Activated T-cell treated with anti-CD3 and anti-CD28 coated beads, Interleukin-2, amount 50 U/mL, for 48 hours (primary cell): ENCODE measurements around the gene ZNF236.
"Not testable (repeated sequence)": the region's sequence is repeated elsewhere in the genome, so short reads cannot be mapped to it uniquely, and the experiment has no call there.

ENCODE experiments used
- DNase-seq, 2 experiments: peaks; one replicate each; pipeline ENCODE4 v3.0.0-alpha.2; 2020

Gene ZNF236

GRCh38 chr18:76914314-76914713 is 92.0 kb downstream of the ZNF236 start:
- DNase-seq = no peak

DNA sequence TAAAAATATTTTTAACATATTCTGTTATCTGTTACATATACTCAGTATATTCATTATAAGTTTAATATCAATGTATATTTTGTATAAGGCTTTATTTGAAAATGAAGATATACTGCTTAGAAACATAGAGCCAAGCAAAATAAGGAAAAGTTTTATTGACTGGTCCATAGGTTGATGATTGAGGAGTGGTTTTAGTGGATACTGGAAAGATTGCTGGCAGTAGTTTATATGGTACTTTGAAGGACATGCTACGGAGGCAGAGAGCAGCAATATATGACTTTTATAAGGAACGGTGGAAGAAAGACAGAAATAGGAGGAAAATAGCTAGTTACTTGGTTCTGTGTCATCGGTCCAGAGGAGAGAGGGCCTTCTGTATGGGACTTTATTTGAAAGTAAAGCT is 92.4 kb downstream of the ZNF236 start:
- no peak for DNase-seq

- no peak for DNase-seq
Observed at GRCh38 chr18:76915456-76915855, 93.1 kb downstream of the ZNF236 start.

GRCh38 chr18:76920974-76921373 is 98.6 kb downstream of the ZNF236 start:
- no peak for DNase-seq

- peak; percentile 47 to 56 for DNase-seq
Observed at GRCh38 chr18:76922107-76922506, 99.8 kb downstream of the ZNF236 start.

DNA sequence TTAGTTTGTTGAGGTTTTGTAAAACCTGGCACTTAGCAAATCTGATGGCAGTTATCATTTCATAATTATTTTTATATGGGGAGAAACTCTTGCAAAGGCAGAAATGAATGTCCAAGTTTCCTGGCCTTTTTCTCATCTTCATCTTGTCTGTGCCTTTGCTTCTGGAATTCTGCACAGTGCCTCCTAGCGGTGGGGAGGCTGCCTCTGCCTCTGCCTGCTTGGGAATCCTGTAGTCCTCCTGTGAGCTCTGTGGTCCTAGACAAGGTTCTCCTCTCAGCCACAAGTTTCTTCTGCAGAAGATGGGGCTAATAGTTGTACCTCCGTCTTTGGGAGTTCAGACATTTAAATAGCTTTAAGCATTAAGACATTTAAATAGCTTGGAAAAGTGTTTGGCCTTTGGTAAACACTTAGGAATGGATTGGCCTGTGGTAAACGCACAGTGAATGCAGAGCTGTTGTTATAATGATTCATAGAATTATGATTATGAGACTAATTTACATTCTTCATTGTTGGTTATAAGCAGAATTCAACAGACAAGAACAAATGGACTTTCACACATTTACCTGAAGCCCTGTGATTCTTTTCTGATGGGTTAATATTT is 101.2 kb downstream of the ZNF236 start:
- no peak for DNase-seq

DNA sequence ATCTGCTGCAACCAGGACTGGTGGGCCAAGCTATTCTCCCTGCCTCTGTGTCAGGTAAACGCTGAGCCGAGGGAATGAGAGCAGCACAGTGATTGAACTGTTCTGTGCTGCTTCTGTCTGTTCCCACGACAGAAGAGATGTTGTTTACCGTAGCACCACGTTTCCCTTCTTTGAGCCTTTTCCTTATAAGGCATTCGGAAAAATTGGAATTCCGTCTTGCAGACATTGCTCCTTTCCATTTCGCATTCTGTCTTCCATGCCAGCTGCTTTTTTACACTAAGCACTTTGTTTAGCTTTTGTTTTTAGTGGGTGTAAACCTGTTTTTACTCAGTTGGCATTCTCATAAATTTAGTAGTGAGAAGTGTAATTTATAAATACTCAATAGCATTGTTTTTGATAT is 103.1 kb downstream of the ZNF236 start:
- DNase-seq = no peak

GRCh38 chr18:76927223-76927725 is 104.9 kb downstream of the ZNF236 start:
- no peak for DNase-seq

DNA sequence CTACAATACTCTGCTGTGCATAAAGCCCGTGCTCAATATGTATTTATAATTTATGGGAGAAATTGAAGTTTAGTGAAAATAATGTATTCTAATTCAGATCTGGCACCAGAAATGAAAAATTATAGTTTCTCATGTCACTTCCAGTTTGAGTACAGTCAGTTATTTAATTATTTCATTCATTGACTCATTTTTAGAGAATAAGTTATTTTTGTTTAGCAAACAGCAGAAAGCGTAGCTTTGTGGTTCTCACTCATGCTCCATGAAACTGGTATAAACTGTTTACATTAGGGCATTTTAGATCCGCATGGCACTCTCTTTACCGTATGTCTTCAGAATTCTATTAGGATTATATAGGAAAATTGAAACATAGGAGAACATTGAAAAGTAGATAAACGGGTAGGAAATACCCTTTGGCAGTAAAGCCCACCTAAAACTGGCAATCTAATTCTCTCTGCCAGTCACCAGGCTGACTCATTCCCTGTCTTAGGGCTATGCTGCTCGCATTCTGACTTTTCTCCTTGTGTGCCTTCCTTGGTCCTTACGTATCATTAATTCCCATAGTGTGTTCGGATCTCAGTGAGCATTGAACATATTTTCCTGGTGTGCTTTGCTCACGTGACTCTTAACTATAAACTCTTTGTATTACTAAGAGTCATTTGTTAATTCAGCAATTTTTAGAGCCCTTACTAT is 106.0 kb downstream of the ZNF236 start:
- no peak for DNase-seq

DNA sequence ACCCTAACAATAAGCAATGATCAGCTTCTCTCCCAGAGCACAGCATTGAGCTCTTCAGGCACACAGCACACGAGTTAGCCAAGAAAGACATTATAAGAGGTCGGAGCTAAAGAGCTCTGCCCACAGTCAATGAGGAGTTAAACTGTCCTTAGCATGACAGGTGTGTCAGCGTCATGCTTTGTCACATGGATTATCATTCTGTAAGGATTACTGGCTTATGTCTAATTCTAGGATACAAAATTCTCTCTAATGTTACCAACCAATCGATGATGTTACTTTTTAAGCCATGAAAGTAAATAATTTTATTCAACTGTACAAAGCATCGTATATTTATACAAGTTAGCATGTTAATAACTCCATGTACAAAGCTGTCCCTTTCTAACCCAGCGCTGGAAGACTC is 108.8 kb downstream of the ZNF236 start:
- no peak for DNase-seq

DNA sequence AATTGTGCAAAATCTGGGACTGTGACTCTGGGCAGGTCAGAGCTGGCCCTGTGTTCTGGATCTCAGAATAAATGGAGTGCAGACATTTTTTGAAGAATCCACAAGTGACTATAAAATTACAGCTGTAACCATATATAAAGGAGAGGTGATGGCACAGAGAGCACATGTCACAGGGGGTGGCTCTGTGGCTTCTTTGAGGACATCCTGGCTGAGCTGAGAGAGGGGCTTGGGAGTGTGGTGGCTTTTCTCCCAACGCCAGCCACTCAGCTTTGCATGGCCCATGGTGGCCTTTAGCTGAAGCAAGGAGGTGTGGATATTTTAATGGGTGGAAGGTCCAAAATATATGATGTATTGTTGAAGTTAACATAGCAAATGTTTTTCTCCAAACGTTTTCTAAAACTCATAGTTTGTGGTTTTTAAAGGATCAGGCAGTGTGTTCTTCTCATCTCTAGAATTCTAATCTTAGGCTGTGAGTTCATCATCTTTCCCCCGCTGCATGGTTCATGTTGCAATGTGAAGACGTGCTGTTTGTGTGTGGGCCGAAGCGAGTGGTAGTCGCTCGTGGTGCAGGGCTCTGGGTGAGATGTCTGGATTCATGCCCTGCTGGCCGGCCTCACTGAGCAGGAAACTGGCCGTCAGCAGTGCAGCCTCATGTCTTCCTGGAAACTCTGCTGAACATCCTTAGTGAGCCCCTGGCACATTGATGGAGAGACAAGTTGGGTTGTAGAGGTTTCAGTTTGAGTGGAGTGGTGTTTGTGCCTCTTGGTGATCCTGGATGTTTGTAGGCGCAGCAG is 109.9 kb downstream of the ZNF236 start:
- DNase-seq = no peak

DNA sequence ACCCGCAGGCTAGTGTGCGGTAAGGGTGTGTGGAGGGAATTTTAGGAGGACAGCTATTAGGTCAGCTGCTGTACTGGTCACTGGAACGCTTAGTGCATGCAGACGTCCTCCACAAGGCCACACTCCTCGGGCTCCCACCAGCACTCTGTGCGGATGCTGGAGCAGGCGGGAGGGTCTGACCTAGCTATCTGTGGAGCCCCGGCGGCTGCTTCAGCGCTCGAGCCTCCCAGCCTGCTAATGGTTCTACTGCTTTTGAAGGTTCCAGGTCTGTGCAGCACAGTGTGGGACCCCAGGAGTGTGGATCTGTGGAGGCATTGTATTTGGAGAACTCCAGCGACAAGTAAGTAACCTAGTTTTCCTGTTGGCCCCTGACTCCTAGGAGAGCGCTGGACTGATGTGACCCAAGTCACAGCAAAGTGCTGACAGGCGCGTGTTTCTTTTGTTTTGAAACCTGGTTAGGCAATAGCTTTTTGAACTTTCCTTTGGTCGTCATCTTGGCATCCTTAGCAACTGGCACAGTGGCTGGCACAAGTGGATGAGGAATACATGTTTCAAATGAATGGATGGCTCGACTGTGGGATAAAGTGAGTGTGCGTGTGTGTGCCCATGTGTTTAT is 113.5 kb downstream of the ZNF236 start:
- DNase-seq = no peak

DNA sequence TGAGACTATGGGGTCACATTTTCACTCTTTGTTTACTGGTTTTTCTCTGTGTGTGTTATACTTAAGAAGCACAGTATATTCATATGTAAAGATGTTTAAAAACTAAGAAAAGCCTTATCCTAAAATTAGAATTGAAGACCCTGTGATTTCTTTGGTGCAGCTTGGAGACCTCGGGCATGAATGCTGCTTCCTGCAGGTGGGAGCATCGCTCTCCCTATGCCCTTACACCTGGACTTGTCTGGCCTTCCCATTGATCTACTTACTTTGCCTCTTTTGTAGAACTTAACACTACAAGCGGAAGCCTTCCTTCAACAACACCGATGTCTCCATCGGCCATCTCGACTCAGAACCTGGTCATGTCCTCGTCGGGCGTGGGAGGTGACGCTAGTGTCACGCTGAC is 114.5 kb downstream of the ZNF236 start:
- DNase-seq = no peak

DNA sequence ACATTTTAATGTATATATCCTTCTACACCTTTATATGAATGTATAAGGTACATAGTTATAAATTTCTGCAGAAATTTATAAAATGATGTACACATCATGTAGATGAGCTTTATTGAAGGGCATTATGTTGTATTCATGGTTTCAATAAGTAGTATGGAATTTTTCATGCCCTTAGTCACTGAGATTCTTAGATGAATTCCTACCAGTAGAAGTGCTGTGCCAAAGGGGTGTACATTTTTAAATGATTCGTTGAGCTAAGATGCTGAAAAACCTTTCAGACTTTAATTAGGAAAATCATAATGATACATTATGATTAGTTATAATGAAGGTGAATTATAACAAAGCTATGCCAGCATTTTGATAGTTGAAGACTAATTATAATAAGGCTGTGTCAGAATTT is 115.2 kb downstream of the ZNF236 start:
- no peak for DNase-seq

DNA sequence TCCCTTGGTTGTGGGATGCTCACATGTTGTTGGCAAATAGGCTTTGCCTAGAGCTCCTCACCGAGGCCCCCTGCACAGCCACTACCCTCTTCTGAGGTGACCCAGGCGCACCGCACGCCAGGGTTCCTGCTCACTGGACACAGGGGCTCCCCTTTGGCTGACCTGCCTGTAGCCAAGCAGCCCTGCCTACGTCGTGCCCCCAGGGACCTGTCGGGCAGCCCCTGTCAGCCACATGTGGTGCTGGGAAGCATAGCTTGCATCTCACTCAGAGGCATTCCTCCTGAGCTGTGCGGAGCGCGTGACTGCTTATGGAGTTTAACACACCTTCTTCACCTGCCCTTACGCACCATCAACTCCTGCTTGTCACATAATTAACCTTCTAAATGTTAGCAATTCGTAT is 116.3 kb downstream of the ZNF236 start:
- no peak for DNase-seq

DNA sequence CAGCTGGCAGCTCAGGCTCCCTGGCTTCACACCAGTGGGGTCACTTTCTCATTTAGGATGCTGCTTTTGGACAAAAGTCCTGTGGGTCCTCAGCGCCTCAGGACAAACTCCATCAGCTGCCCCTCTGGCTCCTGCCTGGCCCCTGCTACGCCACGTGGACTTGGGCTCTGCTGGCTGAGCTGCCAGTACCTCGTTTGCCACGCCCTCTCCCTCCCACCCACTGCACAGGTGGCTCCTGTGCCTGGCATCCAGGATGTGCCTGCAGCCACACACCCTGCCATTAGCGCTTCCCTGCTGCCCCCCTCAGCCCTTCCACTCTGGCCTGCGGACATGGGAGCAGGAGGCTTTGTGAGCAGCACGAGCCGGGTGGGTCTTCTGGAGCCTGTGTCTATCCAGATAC is 118.9 kb downstream of the ZNF236 start:
- DNase-seq = no peak

- DNase-seq = no peak
Observed at GRCh38 chr18:76943542-76944339, 121.4 kb downstream of the ZNF236 start.

DNA sequence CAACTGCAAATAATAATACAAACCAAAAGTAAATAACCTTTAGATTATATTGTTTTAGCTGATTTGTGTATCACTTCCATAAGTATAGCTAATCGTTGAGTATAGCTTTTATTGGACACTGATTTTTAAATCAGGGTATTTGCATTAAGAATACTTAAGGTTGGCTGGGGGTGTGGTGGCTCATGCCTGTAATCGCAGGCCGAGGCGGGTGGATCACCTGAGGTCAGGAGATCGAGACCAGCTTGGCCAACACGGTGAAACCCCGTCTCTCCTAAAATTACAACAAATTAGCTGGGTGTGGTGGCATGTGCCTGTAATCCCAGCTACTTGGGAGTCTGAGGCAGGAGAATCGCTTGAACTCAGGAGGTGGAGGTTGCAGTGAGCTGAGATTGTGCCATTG is 122.0 kb downstream of the ZNF236 start:
- DNase-seq = not testable (repeated sequence)

GRCh38 chr18:76948345-76948744 is 126.0 kb downstream of the ZNF236 start:
- DNase-seq = no peak

- no peak for DNase-seq
Observed at GRCh38 chr18:76951456-76952247, 129.3 kb downstream of the ZNF236 start.

DNA sequence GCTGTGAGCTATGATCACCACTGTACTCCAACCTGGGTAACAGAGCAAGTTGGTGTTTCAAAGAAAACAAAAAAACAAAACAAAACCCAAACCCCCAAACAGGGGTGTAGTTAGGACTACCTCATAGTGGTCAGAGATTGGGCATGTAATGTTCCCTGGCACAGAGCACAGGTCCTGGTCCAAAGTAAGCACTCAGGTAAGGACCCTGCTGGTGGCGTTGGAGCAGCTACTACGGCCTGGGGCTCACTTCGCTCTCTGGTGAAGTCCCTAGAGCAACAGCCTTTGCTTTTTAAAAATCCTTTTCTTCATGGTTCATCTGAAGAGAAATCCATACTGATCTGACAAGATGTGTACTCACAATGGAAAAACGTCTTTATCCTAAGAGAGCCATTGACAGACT is 130.4 kb downstream of the ZNF236 start:
- DNase-seq = no peak

DNA sequence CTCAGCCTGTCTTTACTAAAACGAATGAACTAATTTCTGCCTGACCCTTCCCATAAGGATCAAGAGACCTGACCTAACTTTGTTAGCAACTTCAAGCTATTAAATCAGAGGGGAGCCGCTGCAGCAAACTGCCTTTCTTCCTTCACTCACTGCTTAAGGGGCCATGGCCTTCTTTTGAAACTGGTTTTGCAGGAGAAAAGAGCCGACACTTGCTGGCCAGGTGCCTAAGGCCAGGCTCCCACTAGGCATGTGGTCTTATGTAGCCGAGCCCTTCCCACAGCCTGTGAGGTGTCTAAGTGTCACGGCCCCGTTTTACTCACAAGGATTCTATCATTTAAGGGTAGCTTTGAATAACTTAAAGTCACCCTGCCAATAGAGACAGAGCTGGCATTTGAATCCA is 130.8 kb downstream of the ZNF236 start:
- DNase-seq = no peak
